NCI-H510A treated with DMSO at 0.1 percent for 48 hours (cell line): ENCODE data around the gene HERPUD1.
"Not testable (repeated sequence)": the region's sequence is repeated elsewhere in the genome, so short reads cannot be mapped to it uniquely, and the experiment has no call there.

Experiments used
- DNase-seq: peaks from one replicate; lab custom pipeline; 2025; lab: John Stamatoyannopoulos, UW

The HERPUD1 gene

DNA sequence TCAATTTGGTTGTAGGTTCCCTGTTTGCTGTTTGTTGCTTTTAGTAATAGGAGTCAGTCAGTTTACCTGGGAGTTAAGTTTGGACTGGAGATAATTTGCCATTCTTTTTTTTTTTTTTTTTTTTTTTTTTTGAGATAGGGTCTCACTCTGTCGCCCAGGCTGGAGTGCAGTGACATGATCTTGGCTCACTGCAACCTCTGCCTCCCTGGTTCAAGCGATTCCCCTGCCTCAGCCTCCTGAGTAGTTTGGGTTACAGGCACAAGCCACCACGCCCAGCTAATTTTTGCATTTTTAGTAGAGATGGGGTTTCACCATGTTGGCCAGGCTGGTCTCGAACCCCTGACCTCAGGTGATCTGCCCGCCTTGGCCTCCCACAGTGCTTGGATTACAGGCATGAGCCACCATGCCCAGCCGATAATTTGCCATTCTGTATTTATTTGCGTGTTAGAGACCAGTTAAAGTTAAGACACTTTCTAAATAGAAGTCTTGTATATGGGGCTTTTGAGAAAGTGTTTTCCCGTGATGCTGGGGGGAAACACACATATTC lies 2.7 kb downstream of the HERPUD1 start:
- DNase-seq = not testable (repeated sequence)

DNA sequence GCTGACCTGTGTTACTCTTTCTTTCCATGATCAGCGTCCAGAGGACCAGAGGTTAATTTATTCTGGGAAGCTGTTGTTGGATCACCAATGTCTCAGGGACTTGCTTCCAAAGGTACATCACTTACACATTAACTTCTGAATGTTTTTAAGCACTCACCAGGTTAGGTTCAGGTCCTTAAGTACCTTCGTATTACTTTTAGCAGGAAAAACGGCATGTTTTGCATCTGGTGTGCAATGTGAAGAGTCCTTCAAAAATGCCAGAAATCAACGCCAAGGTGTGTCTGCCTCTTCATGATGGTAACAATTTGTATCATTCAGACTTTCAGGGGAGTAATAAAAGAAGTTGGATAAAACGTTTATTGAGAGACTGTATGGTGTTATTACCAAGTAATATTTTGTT lies 3.3 kb downstream of the HERPUD1 start:
- DNase-seq = no peak

DNA sequence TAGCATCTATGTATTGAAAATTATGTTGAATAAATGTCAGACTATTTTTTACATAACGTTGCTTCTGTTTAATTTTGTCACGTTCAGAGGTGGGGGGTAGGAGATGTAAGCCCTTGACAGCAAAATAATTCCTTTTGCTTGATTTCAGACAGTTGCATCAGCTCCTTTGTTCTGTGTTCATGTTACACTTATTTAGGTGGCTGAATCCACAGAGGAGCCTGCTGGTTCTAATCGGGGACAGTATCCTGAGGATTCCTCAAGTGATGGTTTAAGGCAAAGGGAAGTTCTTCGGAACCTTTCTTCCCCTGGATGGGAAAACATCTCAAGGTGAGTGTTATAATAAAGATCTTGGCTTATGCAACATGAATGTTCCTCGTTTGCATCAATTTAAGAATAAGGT lies 4.5 kb downstream of the HERPUD1 start:
- no peak for DNase-seq

DNA sequence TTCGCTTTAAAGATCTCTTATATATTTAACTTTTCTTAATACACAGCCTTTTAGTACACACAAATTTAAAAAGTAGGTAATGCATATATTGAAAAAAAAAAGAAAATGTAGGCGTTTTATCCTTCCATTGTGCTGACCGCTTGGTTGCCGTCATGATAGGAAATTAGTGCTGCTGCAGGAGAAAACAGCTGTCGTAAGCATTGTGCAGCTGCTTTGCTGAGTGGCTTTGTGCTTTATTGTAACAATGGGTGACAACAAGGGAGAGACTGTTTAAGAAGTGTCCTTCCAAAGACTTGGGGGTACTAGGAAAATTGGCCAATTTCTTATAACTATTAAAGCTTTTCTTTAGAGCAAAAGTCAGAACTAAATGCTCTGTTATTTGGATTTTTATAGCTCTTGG lies 5.0 kb downstream of the HERPUD1 start:
- no peak for DNase-seq

DNA sequence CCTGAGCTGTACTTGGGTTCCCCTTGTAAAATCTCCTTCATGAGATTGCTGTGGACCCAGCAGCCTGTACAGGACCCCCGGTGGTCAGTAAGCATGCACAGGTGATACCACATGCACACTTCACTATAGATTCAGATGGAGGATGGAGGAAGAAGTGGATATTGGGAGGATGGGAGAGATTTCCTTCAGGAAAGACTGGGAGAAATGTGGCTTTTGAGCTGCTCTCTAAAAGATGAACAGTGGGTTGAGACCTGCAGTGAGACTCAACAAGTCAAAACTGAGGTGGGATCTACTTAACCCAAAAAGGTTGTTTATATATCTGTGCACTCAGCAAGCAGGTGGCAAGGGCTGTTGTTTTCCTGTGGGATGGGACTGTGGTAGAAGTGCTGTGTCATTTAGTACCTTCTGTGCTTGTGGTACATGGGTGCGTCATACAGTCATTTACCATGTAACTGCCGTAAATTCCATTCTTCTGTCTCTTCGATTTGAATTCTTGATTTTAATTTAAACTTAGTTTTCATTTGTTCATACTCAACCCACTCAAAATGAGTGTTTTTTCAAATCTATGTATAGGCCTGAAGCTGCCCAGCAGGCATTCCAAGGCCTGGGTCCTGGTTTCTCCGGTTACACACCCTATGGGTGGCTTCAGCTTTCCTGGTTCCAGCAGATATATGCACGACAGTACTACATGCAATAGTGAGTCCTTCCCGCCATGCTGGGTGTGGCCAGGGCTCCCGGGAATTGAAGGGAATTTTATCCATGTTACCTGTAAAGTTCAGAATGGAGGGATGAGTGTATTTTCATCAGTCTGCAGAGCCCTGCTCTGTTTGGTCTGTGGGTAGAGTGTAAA lies 6.9 kb downstream of the HERPUD1 start:
- peak; percentile 60 for DNase-seq

DNA sequence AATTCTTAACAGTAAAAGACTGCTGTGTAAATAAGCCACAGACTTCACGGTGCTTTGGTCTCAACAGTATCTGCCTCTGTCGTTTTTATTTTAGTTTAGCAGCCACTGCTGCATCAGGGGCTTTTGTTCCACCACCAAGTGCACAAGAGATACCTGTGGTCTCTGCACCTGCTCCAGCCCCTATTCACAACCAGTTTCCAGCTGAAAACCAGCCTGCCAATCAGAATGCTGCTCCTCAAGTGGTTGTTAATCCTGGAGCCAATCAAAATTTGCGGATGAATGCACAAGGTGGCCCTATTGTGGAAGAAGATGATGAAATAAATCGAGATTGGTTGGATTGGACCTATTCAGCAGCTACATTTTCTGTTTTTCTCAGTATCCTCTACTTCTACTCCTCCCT lies 7.9 kb downstream of the HERPUD1 start:
- DNase-seq = peak; percentile 49

DNA sequence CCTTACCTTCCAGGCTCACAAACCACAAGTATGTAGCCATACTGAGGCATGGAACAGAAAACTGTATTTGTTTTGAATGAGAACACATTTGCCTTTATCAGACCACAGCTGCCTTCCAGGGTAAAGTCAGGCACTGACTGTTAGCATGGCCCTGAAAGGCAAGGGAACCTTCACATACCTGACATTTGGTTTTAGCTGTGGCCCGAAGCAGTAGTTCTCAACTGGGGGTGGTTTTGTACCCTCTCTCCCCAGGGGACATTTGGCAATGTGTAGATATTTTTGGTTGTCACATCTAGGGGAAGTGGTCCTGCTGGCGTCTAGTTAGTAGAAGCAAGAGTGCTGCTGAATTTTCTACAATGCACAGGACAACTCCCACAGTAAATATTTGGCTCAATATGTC lies 9.2 kb downstream of the HERPUD1 start:
- DNase-seq = no peak

DNA sequence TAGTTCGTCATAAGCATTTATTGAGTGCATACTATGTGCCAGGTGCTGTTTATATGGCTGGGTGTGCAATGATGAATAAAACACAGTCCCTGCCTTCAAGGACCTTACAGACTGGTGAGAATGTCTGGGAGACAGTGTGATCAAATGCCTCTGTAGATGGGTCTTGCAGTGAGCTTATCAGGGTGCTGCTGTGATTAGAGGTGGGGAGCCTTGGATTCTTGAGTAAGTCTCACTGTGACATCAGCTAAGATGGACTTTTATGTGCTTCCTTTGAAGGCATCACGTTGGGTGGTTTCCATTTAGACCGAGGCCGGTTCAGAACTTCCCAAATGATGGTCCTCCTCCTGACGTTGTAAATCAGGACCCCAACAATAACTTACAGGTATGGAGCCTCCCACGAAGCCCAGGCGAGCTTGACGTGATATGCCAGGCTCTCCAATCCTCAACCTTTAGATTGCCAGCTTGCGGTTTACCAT lies 10.0 kb downstream of the HERPUD1 start:
- DNase-seq = no peak

DNA sequence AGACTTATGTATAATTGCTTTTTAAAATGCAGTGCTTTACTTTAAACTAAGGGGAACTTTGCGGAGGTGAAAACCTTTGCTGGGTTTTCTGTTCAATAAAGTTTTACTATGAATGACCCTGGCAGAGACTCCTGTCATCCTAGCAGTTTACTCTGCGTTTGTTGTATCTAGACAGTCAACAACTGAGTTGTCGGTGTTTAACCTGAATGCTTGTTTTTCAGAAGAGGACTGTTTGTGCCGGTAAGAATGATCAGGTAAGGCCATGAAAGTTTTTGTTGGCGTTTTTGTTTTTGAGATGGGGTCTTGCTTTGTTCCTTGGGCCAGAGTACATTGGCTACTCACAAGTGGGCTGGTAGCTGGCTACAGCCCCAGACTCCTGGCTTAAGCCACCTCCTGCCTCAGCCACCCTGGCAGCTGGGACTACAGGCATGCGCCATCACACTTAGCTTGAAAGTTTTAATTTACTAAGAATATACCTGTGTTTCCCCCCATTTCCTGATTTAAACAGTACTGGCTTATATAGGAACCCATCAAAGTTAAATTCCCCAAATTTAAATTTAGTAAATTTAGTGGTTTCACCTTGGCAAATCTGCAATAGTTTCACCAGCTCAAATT lies 11.9 kb downstream of the HERPUD1 start:
- no peak for DNase-seq

DNA sequence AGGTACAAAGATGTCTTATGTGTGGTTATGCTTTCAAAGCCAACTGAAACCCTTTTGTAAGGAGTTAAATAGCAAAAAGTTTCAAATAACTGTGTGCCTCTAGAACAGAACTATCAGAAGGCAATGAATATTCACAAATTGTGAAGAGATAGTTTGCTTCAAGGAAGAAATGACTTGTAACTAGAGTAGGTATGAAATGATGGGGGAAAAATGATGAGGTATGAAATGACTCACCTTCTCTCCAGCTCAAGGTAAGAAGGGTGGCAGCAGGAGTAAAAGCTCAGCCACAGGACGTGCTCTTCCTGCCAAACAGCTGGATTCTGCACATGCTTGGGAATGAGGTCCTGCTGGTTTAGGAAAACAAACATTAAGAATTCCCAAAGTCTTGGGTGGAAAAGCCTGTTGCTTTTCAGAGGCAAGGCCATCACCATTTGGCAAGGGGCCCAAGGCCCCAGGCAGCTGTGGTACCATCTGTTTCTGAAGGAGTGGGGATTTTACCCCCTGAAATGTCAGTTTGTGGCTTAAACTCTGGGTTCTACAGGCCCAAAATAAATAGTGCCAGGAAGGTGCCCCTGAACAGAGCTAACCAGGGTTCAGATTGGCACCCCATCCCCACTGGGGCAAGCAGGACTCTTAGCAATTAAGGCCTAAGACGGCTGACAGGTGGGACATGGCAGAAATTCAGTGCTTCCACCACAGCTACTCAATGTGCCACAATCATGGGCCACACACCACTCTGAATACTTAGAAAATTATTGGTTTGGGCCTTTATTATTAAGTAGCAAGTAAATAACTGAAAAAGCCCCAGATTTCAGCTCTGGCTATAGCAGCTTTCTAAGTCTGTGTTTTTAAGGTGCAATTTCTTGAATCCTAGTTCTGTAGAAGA lies 13.3 kb downstream of the HERPUD1 start:
- no peak for DNase-seq

DNA sequence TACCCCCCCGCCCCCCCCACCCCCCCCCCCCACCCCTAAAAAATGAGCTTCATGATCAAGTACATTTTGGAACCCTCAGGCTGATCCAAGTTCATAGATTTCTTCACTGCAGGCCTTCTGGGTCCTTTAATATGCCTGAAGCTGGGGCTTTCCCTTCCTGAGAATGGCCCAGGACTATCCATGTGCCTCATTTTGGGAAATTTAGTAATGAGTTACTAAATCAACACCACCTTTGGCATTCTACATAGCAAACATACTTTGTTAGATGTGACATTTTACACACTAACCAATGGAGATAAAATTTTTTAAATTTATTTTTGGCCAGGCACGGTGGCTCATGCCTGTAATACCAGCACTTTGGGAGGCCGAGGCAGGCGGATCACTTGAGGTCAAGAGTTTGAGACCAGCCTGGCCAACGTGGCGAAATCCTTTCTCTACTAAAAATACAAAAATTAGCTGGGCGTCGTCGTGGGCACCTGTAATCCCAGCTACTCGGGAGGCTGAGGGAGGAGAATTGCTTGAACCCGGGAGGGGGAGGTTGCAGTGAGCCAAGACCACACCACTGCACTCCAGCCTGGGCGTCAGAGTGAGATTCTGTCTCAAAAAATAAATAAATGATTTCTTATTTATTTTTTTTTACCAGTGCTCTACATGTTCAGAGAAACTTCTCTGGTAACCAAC lies 14.0 kb downstream of the HERPUD1 start:
- no peak for DNase-seq

DNA sequence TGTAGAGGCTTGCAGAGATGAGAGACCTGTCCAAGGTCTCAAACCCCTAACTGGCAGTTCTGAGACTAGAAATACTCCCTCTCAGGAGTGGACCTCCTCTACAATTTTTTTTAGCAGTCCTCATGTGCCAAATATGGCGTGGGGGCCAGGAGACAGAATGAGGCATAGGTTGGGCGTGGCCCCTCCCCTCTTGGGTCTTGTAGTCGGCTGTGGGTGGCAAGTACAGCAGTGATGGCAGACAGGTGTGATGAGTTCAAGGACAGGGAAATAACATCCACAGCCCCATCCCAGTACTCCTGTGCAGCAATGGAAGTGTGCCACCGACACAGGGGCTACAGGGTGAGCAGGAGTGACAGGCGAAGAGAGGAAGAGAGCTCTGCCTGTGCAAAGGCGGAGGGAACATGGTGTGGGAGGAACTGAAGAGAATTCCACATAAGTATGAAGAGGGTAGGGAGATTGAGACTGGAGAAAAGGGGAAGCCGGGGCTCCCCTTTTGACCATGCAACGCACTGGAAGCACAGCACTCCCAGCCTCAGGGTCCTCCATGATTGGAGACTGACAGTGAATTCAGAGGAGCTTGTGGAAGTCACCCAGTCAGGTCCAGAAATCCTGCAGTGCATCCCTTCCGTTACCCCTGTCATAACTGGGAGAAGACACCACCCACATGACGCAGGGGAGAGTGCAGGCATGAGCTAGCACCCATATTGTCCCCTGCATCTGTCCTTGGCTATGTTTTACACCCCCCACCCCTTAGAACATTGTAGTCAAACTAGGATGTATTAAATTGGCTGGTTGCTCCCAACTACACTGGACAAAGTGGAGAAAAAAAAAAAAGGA lies 15.0 kb downstream of the HERPUD1 start:
- DNase-seq = no peak

DNA sequence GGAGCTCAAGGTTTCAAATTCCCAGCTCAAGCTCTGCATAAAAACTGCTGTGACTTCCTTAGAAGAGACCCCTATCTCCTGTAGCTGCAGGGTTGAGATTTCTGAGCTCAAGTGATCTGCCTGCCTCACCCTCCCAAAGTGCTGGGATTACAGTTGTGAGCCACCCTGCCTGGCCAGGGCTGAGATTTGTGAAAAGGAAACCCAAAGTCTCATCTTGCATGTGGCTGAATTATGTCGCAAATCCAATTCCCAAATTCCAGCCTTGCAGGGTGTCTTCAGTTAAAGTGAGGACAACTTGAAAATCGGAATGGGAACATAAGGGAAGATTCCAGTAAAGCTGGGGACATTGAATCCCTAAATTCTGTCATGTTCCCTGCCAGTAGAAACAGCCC lies 15.7 kb downstream of the HERPUD1 start:
- no peak for DNase-seq

DNA sequence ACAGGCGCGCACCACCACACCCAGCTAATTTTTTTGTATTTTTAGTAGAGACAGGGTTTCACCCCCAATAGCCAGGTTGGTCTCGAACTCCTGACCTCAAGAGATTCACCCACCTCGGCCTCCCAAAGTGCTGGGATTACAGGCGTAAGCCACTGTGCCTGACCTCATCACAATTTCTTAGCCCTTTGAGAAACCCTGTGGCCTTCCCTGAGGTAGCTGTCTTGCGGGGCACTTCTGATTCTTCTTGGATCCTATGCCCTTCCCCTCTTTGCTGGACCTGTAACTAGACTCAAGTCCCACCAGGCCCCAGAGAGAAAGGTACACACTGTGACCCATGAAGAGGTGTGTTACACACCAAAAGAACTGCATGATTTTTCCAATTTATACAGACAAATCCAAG lies 16.3 kb downstream of the HERPUD1 start:
- DNase-seq = no peak

DNA sequence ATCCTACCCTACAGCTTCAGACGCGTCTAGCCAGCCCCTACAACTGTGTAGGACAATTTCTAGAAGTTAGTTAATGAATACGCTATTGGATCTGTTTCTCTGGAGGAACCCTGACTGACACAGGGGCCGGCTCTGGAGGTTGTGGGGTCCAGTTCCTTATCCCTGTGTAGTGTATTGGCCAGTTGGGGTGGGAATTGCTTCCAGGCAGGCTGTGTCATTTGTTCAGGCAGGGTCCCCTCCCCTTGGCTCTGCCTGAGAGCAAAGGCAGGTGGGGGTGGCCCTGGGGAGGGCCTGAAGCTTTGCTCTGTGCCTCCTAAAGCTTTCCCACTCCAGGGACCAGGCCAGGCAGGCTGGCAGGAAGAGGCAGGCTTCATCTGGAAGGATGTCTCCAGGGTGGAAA lies 18.1 kb downstream of the HERPUD1 start:
- no peak for DNase-seq

DNA sequence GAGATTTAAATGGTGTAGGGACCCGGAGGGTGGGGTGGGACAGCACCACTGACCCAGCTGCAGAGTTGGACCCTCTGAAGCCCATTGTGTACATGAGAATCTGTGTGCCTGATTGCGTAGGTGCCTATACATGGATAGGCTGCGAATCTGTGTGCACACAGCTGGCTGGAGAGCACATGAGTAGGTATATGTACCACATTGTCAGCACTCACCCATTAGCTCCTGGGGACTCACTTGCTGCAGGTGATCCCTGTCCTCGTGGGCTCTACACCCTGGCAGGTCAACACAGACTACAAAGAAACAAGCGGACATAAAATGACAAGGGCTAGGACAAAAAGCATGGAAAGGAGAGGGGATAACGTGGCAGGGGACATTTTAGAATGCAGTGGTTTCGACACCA lies 18.5 kb downstream of the HERPUD1 start:
- no peak for DNase-seq

DNA sequence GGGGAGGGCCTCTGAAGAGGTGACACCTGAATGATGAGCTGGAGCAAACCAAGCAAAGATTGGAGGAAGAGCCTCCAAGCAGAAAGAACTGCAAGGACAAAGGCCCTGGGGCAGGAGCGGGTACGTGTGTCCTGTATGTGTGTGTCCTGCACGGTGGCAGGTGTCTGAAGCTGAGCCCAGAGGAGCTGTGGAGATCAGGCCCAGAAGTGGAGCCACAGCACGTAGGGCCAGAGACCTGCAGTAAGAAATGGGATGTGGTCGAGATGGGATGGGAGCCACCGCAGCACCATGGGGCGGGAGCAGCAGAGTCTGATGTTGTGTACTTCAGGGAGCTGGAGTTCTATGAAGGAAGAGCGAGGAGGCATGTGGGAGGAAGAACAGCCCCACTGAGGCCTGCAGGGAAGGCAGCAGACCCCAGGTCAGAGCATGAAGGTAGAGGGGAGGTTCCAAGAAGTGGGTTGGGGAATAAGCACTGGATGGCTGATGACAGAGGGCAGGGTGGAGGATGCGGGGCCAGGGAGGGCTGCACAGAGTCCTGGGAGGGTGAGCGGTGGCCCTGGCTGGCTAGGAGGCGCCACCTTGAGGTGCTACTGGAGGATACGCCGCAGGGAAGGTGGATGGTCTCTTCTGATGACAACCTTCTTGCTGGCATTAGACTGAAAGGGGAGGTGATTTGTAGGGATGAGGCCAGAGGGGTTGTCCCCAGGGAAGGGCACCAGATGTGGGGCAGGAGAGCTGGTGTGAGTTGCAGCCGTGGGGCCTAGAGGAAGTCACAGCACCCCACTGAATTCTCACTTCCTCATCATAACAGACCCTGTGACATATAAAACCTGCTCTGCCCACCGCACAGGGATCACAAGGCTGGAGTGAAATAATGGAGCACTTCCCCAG lies 19.2 kb downstream of the HERPUD1 start:
- peak; percentile 6 for DNase-seq

DNA sequence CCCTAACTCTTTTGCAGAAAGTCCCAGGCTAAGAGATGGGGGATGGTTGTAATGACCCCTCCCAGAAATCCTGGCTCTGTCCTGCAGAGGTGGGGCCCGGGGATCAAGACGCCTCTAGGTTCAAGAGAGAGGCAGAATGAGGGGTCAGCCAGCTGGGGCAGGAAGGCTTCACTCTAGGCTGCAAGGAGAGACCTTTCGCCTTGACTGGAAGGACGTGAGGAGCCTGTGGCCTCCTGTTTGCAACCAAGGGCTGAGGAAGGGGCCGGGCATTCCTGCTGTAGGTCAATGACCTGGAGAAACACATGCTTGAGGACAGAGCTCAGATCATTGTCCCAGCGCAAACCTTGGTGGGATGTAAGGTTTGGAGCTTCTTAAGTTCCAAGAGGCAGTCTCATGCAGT lies 21.1 kb downstream of the HERPUD1 start:
- DNase-seq = no peak

DNA sequence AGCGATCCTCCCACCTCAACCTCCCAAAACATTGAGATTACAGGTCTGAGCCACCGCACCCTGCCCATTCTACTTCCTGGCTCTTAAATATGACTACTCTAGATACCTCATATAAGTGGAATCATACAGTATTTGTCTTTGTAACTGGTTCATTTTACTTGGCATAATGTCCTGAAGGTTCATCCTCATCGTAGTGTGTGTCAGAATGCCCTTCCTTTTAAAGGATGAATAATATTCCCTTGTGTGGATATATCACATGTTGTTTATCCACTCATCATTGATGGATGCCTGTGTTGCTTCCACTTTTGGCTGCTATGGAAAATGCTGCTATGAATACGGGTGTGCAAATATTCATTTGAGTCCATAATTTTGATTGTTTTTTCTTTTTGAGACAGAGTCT lies 24.1 kb downstream of the HERPUD1 start:
- no peak for DNase-seq

DNA sequence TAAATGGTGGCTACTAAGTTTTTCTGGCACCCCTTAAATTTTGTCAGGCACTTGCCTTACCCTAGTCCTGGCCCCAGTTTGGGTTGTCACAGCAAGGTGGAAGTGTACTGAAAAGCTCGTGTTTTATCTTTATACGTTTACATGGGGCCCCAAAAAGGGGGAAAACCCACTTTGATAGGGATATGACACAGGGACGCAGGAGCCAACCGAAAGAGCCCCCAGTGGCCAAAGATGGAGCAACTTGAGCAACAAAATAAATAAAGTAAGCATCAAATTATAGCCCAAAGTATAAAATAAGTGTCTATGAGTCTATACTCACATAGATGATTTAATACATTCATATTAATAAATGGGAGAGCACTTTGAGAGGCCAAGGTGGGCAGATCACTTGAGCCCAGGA lies 24.8 kb downstream of the HERPUD1 start:
- no peak for DNase-seq
